Right ventricle myocardium inferior (tissue), 1 donor: ENCODE measurements around the gene MCM10. TPM values are rescaled to one million over a fixed set of nuclear protein-coding genes. Genes with fewer than 3 reads are reported as not detected.
"Not testable (repeated sequence)": the region's sequence is repeated elsewhere in the genome, so short reads cannot be mapped to it uniquely, and the experiment has no call there.

ENCODE experiments used
- ATAC-seq: fragments of 200-7000 bp; cut with Tn5 transposase; one replicate; pipeline ENCODE4 v1.9.1; 2020; ENCODE audit warnings: mild to moderate bottlenecking, moderate library complexity
- DNase-seq: peaks from one replicate; pipeline ENCODE4 v3.0.0; 2021; ENCODE audit errors: missing footprints
- intact Hi-C: fragments of 100-400 bp; cut with DNase I; formaldehyde crosslinking; loops from one replicate; pipeline ENCODE4 v1.11.0; 2022
- total RNA-seq: library from RNA; stranded (reverse); fragmentation: NEBNext Ultra II Directional; extraction: Animal tissue kit (Norgen Biotek cat#: 25700); gene quantifications from one replicate; pipeline ENCODE4 v1.2.1, GENCODE V29; 2021
- donor health status: DM: no; HTN: yes; CAD: no; lungs with severe emphysema.

Gene MCM10
- total RNA-seq, 1 donor from 2014 or later = 0.62 TPM

DNA sequence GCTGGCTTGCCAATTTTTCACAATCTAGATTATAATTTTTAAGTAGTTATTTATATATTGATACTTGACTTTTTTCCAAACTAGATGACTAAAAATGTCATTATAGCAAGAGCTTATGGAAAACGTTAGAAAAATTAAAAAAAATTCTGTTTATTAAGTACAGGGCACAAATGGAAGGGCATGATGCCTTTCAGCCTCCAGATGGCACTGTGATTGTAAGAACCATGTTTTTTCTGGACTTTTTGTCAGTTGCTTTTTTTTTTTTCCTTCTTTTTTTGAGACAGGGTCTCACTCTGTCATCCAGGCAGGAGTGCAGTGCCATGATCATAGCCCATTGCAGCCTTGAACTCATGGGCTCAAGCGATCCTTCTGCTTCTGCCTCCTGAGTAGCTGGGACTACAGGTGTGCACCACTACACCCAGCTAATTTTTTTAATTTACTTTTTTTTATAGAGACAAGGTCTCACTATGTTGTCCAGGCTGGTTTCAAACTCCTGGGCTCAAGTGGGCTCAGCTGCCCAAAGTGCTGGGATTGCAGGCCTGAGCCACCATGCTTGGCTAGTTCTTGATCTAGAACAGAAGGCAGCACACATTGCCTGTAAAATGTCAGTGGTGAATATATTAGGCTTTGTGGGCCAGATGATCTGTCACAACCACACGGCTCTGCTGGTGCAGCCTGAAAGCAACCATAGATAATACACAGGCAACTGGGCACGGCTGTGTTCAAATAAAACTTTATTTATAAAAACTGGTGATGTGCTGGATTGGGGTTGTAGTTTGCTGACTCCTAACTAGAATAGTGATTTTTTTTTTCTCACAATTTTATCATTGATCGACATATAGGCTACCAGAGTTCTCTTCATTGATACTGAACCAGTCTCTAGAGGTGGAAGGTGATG lies 45.4 kb downstream of the MCM10 start:
- DNase-seq (no peak), ATAC-seq (no peak)
- intact Hi-C loops = no loop called here

DNA sequence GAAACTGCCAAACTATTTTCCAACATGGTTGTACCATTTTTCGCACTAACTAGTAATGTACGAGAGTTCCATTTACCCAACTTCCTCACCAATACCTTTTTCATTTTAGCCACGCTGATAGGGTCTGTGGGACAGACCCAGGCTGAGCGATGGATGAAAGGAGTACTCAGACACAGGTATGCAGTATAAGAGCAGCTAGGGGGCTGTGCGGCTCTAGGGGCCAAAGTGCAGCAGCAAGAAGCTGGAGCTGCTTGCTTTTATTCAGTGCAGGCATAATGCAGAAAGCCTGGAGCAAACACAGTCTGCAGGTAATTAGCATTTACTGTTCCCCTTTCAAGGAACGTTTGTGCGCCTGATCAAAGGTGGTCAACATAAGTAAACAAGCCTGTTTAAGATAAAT lies 51.8 kb downstream of the MCM10 start:
- no peak for ATAC-seq
- no peak for DNase-seq
- intact Hi-C loops = no loop called here

DNA sequence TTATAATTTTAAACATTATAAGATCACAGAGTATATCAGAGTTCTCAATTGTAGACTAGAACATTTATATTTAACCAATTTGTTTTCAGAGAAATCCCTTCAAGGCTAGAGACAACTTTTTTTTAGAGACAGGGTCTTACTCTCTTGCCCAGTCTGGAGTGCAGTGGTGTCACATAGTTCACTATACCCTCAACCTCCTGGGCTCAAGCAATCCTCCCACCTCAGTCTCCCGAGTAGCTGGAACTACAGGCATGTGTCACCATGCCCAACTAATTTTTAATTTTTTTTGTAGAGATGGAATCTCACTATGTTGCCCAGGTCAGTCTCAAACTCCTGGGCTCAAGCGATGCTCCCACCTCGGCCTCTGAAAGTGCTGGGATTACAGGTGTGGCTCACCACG lies 57.5 kb downstream of the MCM10 start:
- intact Hi-C loops = no loop called here
- no peak for ATAC-seq
- DNase-seq = no peak

DNA sequence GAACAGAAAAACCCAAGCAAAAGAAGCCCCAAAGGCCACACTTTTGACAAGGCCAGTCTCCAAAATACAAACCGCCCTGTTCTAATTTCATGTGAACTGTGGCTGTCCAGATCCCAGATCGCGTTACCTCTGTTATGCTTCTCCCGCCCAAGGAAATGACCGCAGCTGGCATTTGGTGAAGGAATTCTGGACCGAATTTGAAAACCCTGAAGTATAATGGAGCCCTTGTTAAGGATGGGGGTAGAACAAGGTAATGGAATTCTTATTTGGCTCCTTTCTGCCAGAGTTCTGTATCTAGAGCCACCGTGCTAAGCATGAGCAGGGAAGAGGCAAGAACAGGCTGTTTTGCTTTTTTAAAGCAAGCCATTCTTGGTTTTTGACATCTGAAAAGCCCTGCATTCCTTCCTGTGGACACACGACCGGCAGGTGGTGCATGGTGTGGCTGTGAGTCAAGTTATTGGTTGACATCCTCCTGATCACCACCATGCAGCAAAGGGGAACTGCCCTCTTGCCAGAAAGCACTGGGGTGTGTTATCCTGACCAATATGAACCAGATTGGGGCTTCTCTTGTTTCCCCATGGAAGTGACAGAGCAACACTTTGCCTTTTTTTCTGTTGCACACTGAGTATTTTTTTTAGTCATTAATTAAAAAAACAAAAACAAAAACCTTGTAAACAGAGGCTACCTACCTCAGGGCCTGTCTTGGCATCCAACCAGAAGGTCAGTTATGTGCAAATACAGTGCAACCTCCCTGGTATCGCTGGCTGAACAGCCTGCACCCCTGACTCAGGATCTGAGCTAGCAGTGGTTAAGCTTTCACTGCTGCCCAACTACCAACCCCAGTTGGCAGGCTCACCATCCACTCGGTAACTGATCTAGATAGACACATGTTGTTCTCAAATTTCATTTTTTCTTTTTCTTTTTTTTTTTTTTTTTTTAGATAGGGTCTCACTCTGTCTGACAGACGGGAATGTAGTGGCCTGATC lies 58.6 kb downstream of the MCM10 start:
- intact Hi-C loops = no loop called here
- DNase-seq = no peak
- ATAC-seq = no peak

DNA sequence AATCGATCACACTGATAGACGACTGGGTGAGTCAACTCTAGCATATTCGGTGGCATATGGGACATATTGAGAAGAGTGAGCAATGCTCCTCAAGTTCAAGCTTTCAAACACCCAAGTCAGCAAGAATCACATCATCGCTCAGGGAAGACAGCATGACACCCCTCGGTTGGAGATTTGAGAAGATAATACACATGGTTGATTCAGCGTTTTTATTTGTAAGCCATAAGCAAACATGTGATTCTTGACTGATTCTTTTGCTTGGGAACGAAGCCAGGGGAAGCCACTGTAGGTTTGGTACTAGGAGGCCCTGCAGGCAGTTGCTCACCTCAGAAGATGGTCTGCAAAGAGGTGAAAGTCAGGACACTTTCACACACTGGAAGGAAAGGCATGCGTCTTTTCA lies 60.2 kb downstream of the MCM10 start:
- no peak for DNase-seq
- ATAC-seq = no peak
- intact Hi-C loops = no loop called here

DNA sequence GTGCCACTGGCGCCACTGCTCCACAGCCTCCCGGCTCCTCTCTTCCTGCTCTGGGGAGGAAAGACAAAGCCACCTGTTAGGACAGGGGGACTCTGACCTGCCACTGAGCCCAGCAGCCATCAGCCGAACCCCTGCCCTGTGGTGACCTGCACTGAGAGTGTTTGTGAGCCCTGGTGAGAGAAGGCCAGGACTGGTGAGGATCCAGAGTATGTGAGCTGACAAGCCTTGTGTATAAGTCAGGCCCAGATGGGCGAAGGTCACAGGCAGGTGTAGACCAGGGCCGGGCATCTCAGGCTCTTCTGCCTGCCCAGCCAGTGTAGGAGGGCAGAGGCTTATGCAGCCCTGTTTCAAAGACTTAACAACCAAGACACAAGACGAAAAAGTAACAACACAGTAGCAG lies 60.8 kb downstream of the MCM10 start:
- DNase-seq (no peak), ATAC-seq (no peak)
- intact Hi-C loops = no loop called here

DNA sequence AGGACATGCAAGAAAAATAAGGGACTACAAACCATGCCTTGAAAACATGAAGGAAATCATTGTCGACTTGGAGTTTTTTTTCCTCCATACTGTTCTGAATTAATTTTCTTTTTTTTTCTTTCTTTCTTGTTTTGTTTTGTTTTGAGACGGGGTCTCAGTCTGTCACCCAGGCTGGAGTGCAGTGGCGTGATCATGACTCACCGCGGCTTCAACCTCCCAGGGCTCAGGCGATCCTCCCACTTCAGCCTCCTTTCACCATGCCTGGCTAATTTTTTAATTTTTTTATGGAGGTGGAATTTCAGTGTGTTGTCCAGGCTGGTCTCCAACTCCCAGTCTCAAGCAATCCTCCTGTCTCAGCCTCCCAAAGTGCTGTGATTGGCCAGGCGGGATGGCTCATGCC lies 61.2 kb downstream of the MCM10 start:
- DNase-seq (no peak), ATAC-seq (no peak)
- intact Hi-C loops = no loop called here

DNA sequence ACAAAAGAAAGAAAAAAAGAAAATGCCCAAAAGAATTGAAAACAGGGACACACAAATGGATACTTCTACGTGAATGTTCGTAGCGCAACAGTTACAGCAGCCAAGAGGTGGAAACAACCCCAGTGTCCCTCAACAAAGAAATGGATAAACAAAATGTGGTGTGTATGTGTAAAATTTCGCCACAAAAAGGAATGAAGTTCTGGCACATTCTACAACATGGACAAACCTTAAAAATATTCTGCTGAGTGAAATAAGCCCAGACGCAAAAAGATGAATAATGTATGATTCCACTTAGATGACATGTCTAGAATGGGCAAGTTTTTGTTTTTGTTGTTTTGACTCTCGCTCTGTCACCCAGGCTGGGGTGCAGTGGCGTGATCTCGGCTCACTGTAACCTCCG lies 61.9 kb downstream of the MCM10 start:
- ATAC-seq (no peak), DNase-seq (no peak)
- intact Hi-C loops = no loop called here

DNA sequence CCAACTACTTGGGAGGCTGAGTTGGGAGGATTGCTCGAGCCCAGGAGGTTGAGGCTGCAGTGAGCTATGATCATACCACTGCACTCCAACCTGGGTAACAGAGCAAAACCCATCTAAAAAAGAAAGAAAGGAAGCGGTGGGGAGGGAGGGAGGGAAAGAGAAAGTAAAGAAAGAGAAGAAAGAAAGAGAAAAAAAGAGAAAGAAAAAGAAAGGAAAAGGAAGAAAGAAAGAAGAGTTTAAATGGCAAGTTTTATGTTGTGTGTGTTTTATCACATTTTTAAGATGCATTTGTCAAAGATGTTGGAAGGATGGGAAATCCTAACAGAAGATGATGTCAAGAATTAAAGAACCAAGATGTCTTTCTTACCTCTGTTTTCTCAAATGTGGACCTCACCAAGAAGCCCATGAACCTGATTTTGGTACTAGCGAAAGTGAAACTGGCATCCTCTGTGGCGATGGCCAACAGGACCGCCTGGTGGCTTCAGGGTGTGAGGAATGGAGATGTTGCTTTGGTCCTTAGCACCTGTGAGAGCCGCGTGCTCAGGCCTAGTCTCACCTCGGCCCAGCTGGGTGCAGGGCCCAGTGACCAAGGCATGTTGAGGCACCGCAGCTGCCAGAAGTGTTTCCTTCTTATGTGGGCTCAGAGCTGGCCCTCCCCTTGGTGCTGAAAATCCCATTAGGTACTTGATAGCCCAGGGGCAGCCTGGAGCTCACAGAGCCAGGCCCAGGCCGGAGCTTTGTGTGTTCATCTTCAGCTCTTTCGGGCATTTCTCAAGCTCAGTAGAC lies 63.0 kb downstream of the MCM10 start:
- DNase-seq (no peak), ATAC-seq (no peak)
- intact Hi-C loops = no loop called here

DNA sequence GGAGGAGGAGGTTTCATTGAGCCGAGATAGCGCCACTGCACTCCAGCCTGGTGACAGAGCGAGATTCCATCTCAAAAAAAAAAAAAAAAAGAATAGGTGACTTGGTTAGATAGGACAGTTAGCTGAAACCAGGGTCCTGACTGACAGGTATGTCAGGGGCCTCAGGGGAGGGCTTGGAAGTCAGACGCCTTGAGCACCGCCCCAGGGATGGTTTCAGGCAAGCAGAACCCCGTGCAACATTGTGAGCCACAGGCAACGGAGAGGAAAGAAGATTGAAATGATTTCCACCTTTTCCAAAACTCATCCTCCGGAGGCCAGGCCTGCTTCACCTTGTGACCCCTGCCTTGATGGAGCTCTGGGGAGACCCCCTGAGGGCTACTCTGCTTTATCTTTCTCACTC lies 64.2 kb downstream of the MCM10 start:
- DNase-seq (no peak), ATAC-seq (no peak)
- intact Hi-C loops = no loop called here

DNA sequence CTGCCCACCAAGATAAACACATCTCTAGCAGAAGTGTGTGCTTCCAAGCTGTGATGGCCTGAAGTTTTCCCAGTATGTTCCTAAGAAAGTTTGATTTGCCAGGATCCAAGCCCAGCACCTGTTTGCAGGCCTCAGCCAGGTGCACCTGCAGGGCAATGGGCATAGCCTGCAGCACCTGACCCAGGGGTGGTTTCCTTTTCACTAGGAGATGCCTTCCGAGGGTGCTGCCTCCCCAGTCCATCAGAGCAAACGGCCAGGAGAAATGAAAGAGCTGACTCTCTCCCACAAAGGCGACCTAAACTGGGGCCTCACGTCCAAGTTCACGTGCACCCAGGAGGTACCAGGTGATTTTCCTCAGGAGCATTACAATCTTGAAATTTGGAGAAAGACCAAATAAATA lies 65.7 kb downstream of the MCM10 start:
- ATAC-seq (no peak), DNase-seq (no peak)
- intact Hi-C loops = no loop called here

DNA sequence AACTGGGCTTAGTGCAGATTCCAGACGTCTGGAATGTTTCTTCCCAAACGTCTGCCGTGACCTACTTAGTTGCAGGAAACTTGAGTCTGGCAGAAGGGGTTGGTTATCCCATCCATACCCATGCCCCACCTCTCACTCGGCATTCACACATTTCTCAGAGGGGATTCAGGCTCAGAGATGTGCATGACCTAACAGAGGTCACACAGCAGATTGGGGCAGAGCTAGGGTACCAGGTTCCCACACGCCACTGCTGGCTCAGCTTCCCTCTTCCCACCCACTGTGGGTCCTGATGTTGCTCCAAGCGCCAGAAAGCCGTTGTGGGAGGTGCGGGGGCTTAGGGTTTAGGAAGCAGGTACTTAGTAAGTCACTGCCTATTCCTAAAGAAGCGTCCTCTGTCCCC lies 69.8 kb downstream of the MCM10 start:
- intact Hi-C loops = no loop called here
- no peak for ATAC-seq
- DNase-seq = no peak

DNA sequence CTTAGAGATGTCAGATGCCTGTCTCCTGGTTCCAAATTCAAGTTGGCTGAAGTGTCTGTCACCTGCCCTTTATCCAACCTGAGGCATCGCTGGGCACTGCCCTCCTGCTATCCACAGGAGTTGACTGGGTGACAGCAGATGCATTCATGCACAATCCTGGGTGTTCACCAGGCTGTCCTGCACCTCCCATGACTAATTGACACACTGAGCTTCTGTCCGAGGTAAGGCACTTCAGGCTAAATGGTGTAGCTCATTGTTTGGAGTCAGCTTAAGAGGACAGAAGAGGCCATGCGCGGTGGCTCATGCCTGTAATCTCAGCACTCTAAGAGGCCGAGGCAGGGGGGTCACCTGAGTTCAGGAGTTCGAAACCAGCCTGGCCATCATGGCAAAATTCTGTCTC lies 70.5 kb downstream of the MCM10 start:
- ATAC-seq = no peak
- intact Hi-C loops = no loop called here

DNA sequence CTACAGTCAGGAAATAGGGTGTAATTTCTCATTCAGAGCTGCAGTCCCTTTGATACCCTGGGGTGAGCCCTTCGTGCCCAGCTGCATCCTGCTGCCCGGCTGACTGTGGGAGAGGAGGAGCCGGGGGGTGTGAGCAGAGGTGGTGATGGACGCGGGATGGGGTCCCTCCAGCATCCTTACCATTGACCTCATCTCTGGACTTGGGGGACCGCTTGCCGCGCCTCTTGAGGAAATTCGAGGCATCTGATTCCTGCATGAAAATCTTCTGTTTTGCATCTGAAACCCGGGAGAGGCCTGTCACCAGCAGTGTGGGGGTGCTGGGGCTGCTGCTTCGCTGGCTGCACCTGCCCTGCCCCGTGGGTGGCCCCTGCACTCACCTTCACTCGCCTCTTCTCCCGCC lies 72.0 kb downstream of the MCM10 start:
- intact Hi-C loops = no loop called here
- no peak for DNase-seq
- no peak for ATAC-seq

More for the DNA sequence above, 70.5 kb downstream of the MCM10 start:
- DNase-seq = no peak

DNA sequence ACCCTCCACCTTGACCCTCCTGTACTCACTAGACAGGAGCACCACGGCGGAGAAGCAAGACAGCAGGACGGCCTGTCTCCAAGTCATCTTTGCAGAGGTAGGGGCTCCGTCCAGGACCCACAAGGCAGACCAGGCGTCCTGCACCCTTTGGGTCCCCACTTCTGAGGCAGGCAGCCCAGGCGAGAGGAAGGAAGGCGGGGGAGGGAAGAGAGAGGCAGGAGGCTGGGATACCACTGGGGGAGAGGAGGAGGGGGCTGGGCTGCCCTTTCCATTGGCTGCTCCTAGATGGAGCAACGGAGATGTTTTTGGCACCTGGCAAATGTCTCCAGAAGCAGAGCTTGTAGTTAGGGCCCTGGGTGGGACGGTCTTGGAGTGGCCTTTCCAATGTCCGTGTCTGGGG lies 72.8 kb downstream of the MCM10 start, which contains the start of gene UCMA:
TSS of gene UCMA (minus strand) at position 203 of the 400 bp plus-strand sequence. CDS start at position 87, 116 bp downstream.
- DNase-seq (no peak), ATAC-seq (no peak)
- intact Hi-C loops = no loop called here

DNA sequence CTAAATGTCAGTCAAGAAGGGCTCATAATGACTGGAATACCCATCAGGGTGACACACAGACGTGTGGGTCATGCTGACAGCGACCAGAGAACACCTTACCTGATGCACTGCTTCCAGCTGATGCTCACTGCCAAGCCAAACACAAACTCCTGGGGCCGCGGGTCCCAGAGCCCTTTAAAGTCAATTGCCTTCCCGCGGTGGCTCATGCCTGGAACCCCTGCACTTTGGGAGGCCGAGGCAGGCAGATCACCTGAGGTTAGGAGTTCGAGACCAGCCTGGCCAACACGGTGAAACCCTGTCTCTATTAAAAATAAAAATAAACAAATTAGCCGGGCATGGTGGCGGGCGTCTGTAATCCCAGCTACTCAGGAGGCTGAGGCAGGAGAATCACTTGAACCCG lies 73.4 kb downstream of the MCM10 start:
- ATAC-seq, DNase-seq, intact Hi-C loops: not testable (repeated sequence)

DNA sequence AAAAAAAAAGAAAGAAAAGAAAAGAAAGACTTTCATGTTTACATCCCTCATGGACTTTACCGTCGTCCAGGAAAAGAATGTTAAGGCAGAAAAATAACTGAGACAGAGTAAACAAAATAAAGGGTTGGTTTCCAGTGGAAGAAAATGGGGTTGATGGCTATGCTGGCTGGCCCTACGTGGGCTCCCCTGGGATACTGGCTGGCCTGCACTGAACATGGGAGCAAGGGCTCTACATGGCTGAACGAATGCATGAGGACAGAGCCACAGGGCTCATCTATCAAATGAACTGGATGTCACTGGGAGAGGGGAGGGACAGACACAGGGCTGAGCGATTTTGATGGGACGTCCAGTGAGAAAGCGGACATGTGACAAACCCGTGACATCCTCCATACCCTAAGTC lies 75.3 kb downstream of the MCM10 start:
- intact Hi-C loops = no loop called here
- DNase-seq = no peak
- ATAC-seq = no peak

DNA sequence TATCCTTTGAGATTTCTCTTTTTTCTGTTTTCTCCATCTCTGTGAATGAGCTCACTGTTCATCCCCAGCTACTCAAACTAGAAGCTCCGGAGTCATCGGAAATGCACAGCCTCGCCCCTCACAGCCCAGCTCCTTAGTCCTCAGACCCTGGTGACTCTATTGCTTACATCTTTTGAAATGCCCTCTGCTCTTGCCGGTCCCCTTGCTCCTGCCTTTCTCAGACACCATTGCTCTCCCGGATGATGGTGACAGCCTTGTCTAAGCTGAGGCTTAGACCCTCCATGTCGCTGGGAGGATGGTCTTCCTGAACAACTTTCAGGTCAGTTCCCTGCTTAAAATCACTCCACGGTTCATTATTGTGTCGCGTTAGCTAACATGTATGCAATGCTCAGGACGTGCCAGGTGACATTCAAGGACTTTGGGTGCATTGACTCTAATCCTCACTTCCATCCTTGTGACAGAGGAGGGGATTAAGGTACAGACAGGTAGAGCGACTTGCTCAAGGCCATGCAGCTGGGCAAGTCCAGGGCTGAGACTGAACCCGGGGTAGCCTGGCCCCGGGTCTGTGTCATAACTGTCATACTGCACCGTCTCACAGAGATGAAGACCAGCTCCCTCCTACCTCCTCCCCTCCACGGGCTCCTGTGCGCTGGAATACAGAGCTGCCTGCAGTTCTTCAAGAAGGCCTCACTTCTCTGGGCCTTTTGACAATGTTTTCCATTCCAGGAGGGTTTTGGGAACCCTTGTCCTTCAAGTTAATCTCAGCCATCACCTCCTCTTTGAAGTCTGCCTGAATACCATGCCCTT lies 77.1 kb downstream of the MCM10 start:
- no peak for DNase-seq
- intact Hi-C loops = no loop called here
- ATAC-seq = no peak
